H9 (cell line): Measurements from ENCODE around the gene INPP5A. TPM values are rescaled to one million over a fixed set of nuclear protein-coding genes. Genes with fewer than 3 reads are reported as not detected.

Source experiments
- DNase-seq: peaks from one replicate; pipeline ENCODE4 v3.0.0-alpha.2; 2017
- H2AFZ ChIP-seq: one replicate; pipeline ENCODE4 v1.6.1; 2013; ENCODE audit warnings: mild to moderate bottlenecking, low read length, control low read depth, moderate library complexity
- H2AK5ac ChIP-seq: 2 replicates; pipeline ENCODE4 v1.6.1; 2013; ENCODE audit warnings: low read length, control low read depth, mixed read lengths; ENCODE audit not compliant: insufficient read length
- H2BK120ac ChIP-seq: one replicate; pipeline ENCODE4 v1.6.1; 2013; ENCODE audit warnings: low read depth, mild to moderate bottlenecking, low read length, control low read depth, inconsistent platforms; ENCODE audit not compliant: poor library complexity, severe bottlenecking
- H2BK12ac ChIP-seq: 2 replicates; pipeline ENCODE4 v1.6.1; 2013; ENCODE audit warnings: low read length, control low read depth, mixed read lengths, low read depth; ENCODE audit not compliant: insufficient read length
- H2BK15ac ChIP-seq: 2 replicates; pipeline ENCODE4 v1.6.1; 2013; ENCODE audit warnings: low read depth, low read length, control low read depth
- H2BK20ac ChIP-seq: one replicate; pipeline ENCODE4 v1.6.1; 2013; ENCODE audit warnings: low read depth, mild to moderate bottlenecking, low read length, control low read depth, inconsistent platforms; ENCODE audit not compliant: poor library complexity, severe bottlenecking
- H2BK5ac ChIP-seq: 2 replicates; pipeline ENCODE4 v1.6.1; 2013; ENCODE audit warnings: low read length, control low read depth, mixed read lengths; ENCODE audit not compliant: insufficient read length
- H3K14ac ChIP-seq: 2 replicates; pipeline ENCODE4 v1.6.1; 2013; ENCODE audit warnings: low read length, control low read depth; ENCODE audit not compliant: insufficient read depth
- H3K18ac ChIP-seq: 2 replicates; pipeline ENCODE4 v1.6.1; 2013; ENCODE audit warnings: low read depth, mild to moderate bottlenecking, mixed read lengths, low read length, control low read depth; ENCODE audit not compliant: insufficient read length
- H3K23ac ChIP-seq: 2 replicates; pipeline ENCODE4 v1.6.1; 2013; ENCODE audit warnings: low read length, control low read depth, mixed read lengths, low read depth; ENCODE audit not compliant: insufficient read length
- H3K23me2 ChIP-seq: 2 replicates; pipeline ENCODE4 v1.6.1; 2013; ENCODE audit warnings: low read depth, mild to moderate bottlenecking, mixed read lengths, low read length, control low read depth; ENCODE audit not compliant: insufficient read length, poor library complexity, severe bottlenecking
- H3K27ac ChIP-seq: 2 replicates; pipeline ENCODE4 v1.5.1; 2013; ENCODE audit warnings: low read length, control low read depth, mixed read lengths, low read depth; ENCODE audit not compliant: insufficient read length
- H3K27me3 ChIP-seq: 2 replicates; pipeline ENCODE4 v1.6.1; 2013; ENCODE audit warnings: low read length, control low read depth, inconsistent platforms; ENCODE audit not compliant: insufficient read depth
- H3K4ac ChIP-seq: 2 replicates; pipeline ENCODE4 v1.6.1; 2013; ENCODE audit warnings: low read depth, mild to moderate bottlenecking, control low read depth, inconsistent platforms, low read length, moderate library complexity
- H3K4me1 ChIP-seq: 2 replicates; pipeline ENCODE4 v1.6.1; 2013; ENCODE audit warnings: low read length, control low read depth, inconsistent platforms; ENCODE audit not compliant: insufficient read depth
- H3K4me2 ChIP-seq: 2 replicates; pipeline ENCODE4 v1.6.1; 2013; ENCODE audit warnings: low read length, control low read depth, mixed read lengths; ENCODE audit not compliant: insufficient read length, insufficient read depth
- H3K56ac ChIP-seq: 2 replicates; pipeline ENCODE4 v1.6.1; 2013; ENCODE audit warnings: low read depth, mild to moderate bottlenecking, mixed read lengths, low read length, control low read depth; ENCODE audit not compliant: insufficient read length
- H3K79me1 ChIP-seq: 2 replicates; pipeline ENCODE4 v1.6.1; 2013; ENCODE audit warnings: low read depth, mild to moderate bottlenecking, moderate library complexity, low read length, control low read depth, inconsistent platforms; ENCODE audit not compliant: insufficient read depth, poor library complexity, severe bottlenecking
- H3K79me2 ChIP-seq: 2 replicates; pipeline ENCODE4 v1.6.1; 2013; ENCODE audit warnings: low read length, control low read depth, inconsistent platforms; ENCODE audit not compliant: insufficient read depth
- H3K9ac ChIP-seq: 2 replicates; pipeline ENCODE4 v1.6.1; 2013; ENCODE audit warnings: low read length, control low read depth, mixed read lengths; ENCODE audit not compliant: insufficient read length; ENCODE audit errors: extremely low read depth
- H3K9me3 ChIP-seq: one replicate; pipeline ENCODE4 v1.6.1; 2013; ENCODE audit warnings: low read depth, low read length, inconsistent platforms; ENCODE audit not compliant: control insufficient read depth
- H3T11ph ChIP-seq: one replicate; pipeline ENCODE4 v1.6.1; 2013; ENCODE audit warnings: mild to moderate bottlenecking, low read length, control low read depth, inconsistent platforms
- H4K20me1 ChIP-seq: one replicate; pipeline ENCODE4 v1.6.1; 2013; ENCODE audit not compliant: control insufficient read depth, insufficient read length, insufficient read depth
- H4K5ac ChIP-seq: 2 replicates; pipeline ENCODE4 v1.6.1; 2013; ENCODE audit warnings: low read depth, mild to moderate bottlenecking, mixed read lengths, low read length, control low read depth; ENCODE audit not compliant: insufficient read length
- H4K8ac ChIP-seq: replicated peaks from 2 replicates; pipeline ENCODE4 v1.6.1; 2013; ENCODE audit warnings: low read length, control low read depth, mixed read lengths, low read depth; ENCODE audit not compliant: insufficient read length
- H4K91ac ChIP-seq: 2 replicates; pipeline ENCODE4 v1.6.1; 2013; ENCODE audit warnings: low read depth, mild to moderate bottlenecking, moderate library complexity, mixed read lengths, low read length, control low read depth; ENCODE audit not compliant: insufficient read length
- H3K27ac Mint-ChIP-seq, 3 experiments: 2 replicates in 2 of 3; 3 replicates in 1 of 3; pipeline ENCODE4 v1.8.0; 2020 to 2021; ENCODE audit warnings: mixed read lengths in 3 of 3, mild to moderate bottlenecking in 1 of 3, moderate library complexity in 1 of 3
- H3K27me3 Mint-ChIP-seq: 2 replicates; pipeline ENCODE4 v1.8.0; 2021; ENCODE audit warnings: low read depth, mild to moderate bottlenecking, moderate library complexity, mixed read lengths
- H3K36me3 Mint-ChIP-seq, 3 experiments: 2 replicates in 2 of 3; 3 replicates in 1 of 3; pipeline ENCODE4 v1.8.0; 2020 to 2021; ENCODE audit warnings: low read depth in 3 of 3, mixed read lengths in 3 of 3; ENCODE audit not compliant: insufficient read depth in 1 of 3
- H3K4me1 Mint-ChIP-seq, 2 experiments: 2 replicates each; pipeline ENCODE4 v1.8.0; 2020; ENCODE audit warnings: mixed read lengths in 2 of 2
- H3K4me3 Mint-ChIP-seq, 2 experiments: 2 replicates in 1 of 2; 3 replicates in 1 of 2; pipeline ENCODE4 v1.8.0; 2020 to 2021; ENCODE audit warnings: mild to moderate bottlenecking in 2 of 2, mixed read lengths in 2 of 2, moderate library complexity in 1 of 2
- H3K9me3 Mint-ChIP-seq, 2 experiments: 2 replicates in 1 of 2; 3 replicates in 1 of 2; pipeline ENCODE4 v1.8.0; 2020; ENCODE audit warnings: mild to moderate bottlenecking in 2 of 2, mixed read lengths in 2 of 2, moderate library complexity in 1 of 2
- WGBS: extraction: QIAGEN DNeasy Blood & Tissue Kit; methylation state at CpG from one replicate; pipeline ENCODE4 v1.1.7; 2013; ENCODE audit warnings: missing lambda C conversion rate, low lambda C conversion rate, mixed read lengths; ENCODE audit not compliant: insufficient read length; ENCODE audit errors: extremely low coverage; 5-methylcytosine and 5-hydroxymethylcytosine counted together
- total RNA-seq: library from RNA; stranded (reverse); gene quantifications from 2 replicates; pipeline ENCODE4 v1.2.1, GENCODE V29; 2021
- TF ChIP-seq, protein P1 (sequence below): fragments of 200-600 bp; sonication (generic); conservative IDR thresholded peaks from 3 replicates; pipeline ENCODE4 v1.8.0; 2021; ENCODE audit warnings: antibody characterized with exemption, mild to moderate bottlenecking

INPP5A gene
- total RNA-seq, 1 experiment from 2014 or later = 17.7 TPM

DNA sequence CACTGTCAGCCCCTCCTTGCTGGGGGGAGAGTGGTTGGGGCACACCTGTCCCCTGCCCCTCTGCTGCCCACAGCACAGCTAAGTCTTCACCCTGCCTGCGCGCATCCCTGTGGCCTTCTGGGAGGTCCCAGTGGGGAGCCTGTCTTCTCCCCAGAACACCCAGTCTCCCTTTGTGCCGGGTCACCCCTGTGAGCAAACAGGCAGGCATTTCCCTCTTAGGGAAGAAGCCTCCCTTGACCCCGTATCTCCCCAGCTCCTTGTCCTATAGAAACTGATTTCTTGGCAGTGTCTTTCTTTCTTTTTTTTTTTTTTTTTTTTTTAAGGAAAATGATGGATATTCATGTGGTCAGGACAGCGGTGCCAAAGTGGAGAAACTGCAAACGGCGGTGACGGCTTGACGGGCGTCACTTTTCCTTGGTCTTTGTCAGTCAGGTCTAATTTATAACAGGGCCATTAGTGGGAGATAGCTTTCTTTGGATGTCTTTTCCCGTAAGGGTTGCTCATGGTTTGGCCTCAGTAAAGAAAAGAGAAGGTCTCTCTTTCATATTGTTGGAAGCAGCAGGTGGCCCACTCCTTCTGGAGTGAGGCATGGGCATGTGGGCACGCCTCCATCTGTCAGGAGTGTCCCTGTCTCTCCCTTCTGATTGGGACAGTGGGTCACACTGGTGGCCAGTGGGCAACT lies 133.1 kb downstream of the INPP5A start:
- H3K14ac ChIP-seq = peak overlapping the region; percentile 52; the same call in 1 of the 2 replicates
- H3K56ac ChIP-seq = no peak overlapping the region
- H2AK5ac ChIP-seq = no peak overlapping the region
- no peaks in the 10 kb centered on the region for H3K23me2 ChIP-seq
- no peak overlapping the region for H3K23ac ChIP-seq
- Mint-ChIP-seq H3K4me3 (no peak overlapping the region), H3K27me3 (no peaks in the 10 kb centered on the region; the same call in 1 of the 2 replicates), H3K36me3 (no peaks in the 10 kb centered on the region), H3K4me1 (peaks cover 3 to 9% of the 10 kb centered on the region in 2 experiments; a peak in 2 of 4 replicates), H3K9me3 (no peaks in the 10 kb centered on the region), H3K27ac (no peak overlapping the region; a peak in 1 of 7 replicates)
- H3K4ac ChIP-seq = no peak overlapping the region
- H2BK20ac ChIP-seq = no peak overlapping the region
- TF ChIP-seq, protein P1, sequence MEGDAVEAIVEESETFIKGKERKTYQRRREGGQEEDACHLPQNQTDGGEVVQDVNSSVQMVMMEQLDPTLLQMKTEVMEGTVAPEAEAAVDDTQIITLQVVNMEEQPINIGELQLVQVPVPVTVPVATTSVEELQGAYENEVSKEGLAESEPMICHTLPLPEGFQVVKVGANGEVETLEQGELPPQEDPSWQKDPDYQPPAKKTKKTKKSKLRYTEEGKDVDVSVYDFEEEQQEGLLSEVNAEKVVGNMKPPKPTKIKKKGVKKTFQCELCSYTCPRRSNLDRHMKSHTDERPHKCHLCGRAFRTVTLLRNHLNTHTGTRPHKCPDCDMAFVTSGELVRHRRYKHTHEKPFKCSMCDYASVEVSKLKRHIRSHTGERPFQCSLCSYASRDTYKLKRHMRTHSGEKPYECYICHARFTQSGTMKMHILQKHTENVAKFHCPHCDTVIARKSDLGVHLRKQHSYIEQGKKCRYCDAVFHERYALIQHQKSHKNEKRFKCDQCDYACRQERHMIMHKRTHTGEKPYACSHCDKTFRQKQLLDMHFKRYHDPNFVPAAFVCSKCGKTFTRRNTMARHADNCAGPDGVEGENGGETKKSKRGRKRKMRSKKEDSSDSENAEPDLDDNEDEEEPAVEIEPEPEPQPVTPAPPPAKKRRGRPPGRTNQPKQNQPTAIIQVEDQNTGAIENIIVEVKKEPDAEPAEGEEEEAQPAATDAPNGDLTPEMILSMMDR = no peak
- H4K20me1 ChIP-seq = no peaks in the 10 kb centered on the region
- H2BK120ac ChIP-seq = no peak overlapping the region
- H4K5ac ChIP-seq = no peak overlapping the region
- no peak overlapping the region for H3K4me2 ChIP-seq
- H3K27me3 ChIP-seq = no peaks in the 10 kb centered on the region
- peak; percentile 13 for DNase-seq
- H4K8ac ChIP-seq = no peak overlapping the region
- H2AFZ ChIP-seq = no peak overlapping the region
- H3K4me1 ChIP-seq = no peaks in the 10 kb centered on the region
- H3K79me1 ChIP-seq = no peaks in the 10 kb centered on the region
- no peaks in the 10 kb centered on the region for H3K79me2 ChIP-seq
- H3K9me3 ChIP-seq = no peaks in the 10 kb centered on the region
- H2BK15ac ChIP-seq = no peak overlapping the region
- no peak overlapping the region for H3K27ac ChIP-seq
- no peak overlapping the region for H3K9ac ChIP-seq
- no peak overlapping the region for H2BK5ac ChIP-seq
- WGBS = no CpG with 5 or more reads among the region's 12 CpGs
- no peak overlapping the region for H3T11ph ChIP-seq
- no peak overlapping the region for H4K91ac ChIP-seq
- no peak overlapping the region for H3K18ac ChIP-seq
- H2BK12ac ChIP-seq = no peak overlapping the region
